GM19324 (cell line): ENCODE results near the gene SMAD2.
A peak's percentile ranks its signal among the peaks of the same experiment; 100 is the strongest.
"Not testable (repeated sequence)": the region's sequence is repeated elsewhere in the genome, so short reads cannot be mapped to it uniquely, and the experiment has no call there.

ENCODE experiments used
- ATAC-seq: cut with Tn5 transposase; IDR thresholded peaks from one replicate; pipeline ENCODE4 v1.9.1; 2021; ENCODE audit warnings: mild to moderate bottlenecking, moderate library complexity; ENCODE audit not compliant: unreplicated experiment, low FRiP score

Gene SMAD2

DNA sequence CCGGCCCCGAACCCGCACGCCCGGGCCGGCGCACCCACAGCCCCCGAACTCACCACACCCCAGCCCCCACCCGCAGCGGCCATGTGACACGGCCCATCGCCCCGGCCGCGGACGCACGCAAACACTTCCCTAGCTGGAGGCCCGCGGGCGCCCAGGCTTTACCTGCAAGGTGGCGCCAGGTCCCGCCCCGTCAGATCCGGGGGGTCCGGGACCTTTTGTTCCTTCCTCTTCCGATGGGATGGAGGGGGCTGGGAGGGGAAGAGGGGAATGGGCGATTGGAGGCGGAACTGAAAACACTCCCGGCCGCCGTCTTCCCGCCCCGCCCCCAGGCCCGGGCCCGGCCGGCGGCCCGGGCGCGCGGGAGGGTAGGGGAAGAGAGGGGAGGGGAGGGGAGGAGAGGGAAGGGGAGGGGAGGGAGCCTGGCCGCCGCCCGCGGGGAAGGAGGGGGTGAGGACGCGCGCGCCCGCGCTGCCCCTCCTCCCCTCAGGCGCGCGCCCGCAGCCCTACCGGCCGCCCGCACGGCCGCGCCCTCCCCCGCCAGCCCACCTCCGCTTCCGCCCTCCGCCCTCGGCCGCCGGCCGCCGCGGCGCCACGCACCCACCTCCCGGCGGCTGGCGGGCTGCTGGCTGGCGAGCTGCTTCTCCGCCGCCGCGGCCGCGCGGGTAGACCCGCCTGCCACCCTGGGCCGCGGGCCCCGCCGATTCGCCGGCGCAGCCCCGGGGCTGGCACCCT is at the start of gene SMAD2:
Gene SMAD2, minus strand, starts transcription at position 461 of the 732 bp plus-strand sequence. CDS start 33,903 bp downstream, outside the sequence.
- ATAC-seq: peak; percentile 69

DNA sequence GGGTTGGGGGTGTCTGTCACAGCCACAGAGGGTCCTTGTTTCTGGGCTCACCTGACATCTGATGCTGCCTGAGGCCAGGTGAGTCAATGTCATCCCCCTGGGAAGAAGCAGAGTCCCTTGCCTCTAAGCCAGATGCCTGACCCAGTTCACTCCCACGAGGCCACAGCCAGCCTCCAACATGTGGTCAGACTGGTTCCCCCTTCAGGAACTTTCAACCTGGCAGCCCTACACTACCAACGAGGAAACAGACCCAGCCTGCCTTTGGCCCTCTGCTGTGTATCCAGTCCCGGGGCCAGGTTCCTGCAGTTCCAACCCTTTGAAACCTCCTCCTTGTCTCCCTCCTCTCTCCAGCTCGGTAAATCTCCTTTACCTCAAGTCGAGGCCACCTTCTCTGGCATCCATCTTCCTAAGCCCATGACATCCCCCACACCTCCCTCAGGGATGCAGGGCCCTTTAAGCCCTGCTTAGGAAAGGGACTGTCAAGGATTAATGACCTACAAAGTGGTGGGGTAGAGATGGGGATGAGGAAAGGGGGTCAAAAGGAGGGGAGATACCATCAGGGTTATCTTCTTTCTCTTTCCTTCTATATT is 49.2 kb upstream of the SMAD2 start:
- ATAC-seq: no peak

- ATAC-seq: no peak
Measured at GRCh38 chr18:47978603-47979002, 48.1 kb upstream of the SMAD2 start.

- ATAC-seq: no peak
Measured at GRCh38 chr18:47978141-47978540, 47.7 kb upstream of the SMAD2 start.

GRCh38 chr18:47975701-47976100 is 45.2 kb upstream of the SMAD2 start:
- no peak for ATAC-seq

DNA sequence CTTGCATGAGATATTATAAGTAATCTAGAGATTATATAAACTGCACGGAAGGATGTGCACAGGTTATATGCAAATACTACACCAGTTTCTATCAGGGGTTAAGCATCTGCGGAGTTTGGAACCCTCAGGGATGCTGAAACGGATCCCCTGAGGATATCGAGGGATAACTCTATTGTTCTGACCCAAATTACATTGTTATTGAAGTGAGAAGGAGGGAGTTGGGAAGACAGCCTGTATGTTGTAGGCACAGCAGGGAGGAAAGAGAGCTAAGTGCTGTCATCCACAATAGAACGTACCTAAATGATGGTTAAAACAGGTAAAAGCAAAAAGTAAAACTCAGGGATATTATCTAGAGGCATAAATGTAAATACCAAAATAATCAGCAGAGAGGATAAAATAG is 44.6 kb upstream of the SMAD2 start:
- no peak for ATAC-seq

- no peak for ATAC-seq
Measured at GRCh38 chr18:47970664-47971531, 40.4 kb upstream of the SMAD2 start.

GRCh38 chr18:47969816-47970215 is 39.4 kb upstream of the SMAD2 start:
- no peak for ATAC-seq

GRCh38 chr18:47968721-47969120 is 38.3 kb upstream of the SMAD2 start:
- no peak for ATAC-seq

- ATAC-seq: no peak
Measured at GRCh38 chr18:47968006-47968676, 37.7 kb upstream of the SMAD2 start.

GRCh38 chr18:47964053-47964452 is 33.6 kb upstream of the SMAD2 start:
- no peak for ATAC-seq

- ATAC-seq: not testable (repeated sequence)
Measured at GRCh38 chr18:47961003-47961402, 30.5 kb upstream of the SMAD2 start.

DNA sequence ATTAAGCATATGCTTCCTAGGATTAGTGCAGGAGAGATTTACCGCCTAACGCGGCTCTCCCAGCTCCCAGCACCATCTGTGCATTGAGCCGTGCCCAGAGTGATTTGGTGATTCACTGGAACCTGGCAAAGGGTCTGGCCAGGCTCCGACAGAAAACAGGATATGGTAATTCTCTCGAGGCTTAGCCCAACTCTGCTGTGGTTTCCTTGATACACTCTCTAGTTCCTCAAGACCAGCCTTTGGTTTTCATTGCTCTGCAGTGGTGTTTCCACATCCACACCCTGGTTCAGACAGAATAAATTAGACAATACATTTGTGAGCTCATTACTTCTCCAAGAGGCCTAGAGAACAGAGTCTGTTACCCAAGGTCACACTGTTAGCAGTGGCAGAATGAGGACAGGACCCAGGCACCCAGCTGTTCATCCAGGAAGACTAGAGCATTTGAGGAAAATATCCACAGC is 23.0 kb upstream of the SMAD2 start:
- peak; percentile 67 for ATAC-seq

GRCh38 chr18:47950511-47950910 is 20.1 kb upstream of the SMAD2 start:
- no peak for ATAC-seq

GRCh38 chr18:47949202-47949601 is 18.7 kb upstream of the SMAD2 start:
- ATAC-seq: no peak

- ATAC-seq: no peak
Measured at GRCh38 chr18:47946889-47947288, 16.4 kb upstream of the SMAD2 start.

DNA sequence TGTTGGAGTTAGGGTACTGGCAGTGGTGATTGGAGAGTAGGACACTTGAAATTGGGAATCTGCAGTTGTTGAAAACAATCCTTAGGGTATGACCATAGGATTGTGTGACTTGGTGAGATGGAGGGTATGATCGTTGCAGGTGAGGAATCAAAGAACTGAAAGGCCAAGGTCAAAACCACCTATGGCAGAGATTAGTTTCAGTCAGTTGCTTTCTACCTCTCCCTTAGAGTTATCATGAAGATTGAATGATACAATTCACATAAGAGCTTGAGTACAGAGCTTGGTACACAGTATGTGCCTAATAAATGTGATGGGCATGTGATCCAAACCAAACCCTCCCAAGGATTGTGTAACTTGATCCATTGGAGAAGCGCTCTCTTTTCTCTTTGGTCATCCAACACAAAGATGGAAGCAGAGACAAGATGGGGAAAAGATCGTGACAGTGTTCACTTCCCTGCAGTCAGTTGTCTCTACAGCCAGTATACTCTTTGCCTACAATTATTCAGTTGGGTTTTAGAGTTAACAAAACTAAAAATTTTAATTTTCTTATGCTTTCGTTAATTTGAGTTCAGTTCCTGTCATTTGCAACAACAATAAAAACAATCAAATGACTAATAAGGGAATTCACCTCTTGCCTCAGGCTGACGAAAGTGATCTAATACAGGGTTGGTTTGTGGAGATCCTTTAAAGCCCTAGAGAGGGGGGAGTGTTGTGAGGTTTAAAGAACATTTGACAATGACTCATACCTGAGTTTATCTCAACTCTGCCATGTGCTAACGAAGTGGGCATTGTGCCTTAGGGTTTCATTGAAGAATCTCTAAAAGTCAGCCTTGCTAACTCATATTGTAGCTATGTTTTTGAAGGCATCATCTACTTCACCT is 14.8 kb upstream of the SMAD2 start:
- ATAC-seq: no peak

- ATAC-seq: no peak
Measured at GRCh38 chr18:47936952-47937351, 6.5 kb upstream of the SMAD2 start.

GRCh38 chr18:47935321-47936055 is 5.0 kb upstream of the SMAD2 start:
- no peak for ATAC-seq
